ENCODE measurements around the gene ARMC8.

ARMC8 gene

DNA sequence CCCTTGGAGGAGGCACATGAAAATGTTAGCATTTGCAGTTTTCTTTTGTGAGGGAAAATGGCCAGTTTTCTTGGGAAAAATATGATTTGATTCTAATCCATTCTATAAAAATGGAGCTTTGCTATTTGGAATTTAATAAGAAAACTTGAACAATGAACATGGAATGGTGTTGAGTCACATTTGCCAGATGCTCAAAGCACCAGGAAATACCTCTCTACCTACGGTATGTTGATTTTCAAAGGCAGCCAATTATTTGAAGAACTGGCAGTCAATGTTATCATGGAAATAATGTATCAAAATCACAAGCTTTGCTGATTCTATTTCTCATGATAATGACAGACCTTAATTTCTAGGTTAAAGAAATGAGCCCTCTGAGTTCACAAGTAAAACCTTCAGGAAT is 127.7 kb downstream of the ARMC8 start:
- no peak for DNase-seq

DNA sequence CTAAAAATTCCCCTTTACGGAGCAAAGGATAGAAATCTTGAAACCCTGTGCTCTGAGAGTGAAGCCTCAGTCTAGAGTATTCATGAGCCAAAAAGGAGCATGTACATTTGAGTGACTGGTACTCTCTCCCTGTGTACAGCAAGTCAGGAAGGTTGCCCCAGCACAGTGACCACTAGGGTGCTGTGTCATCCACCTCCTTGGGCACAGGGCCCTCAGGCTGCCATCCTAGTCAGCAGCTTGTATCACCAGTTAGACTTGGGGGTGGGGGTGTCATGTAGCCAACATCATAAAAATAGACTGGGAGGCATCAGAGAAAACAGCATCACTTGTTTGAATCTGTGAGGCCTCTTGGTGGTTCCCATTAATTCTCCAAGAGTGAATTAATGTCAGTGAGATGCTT is 130.6 kb downstream of the ARMC8 start:
- DNase-seq = no peak

DNA sequence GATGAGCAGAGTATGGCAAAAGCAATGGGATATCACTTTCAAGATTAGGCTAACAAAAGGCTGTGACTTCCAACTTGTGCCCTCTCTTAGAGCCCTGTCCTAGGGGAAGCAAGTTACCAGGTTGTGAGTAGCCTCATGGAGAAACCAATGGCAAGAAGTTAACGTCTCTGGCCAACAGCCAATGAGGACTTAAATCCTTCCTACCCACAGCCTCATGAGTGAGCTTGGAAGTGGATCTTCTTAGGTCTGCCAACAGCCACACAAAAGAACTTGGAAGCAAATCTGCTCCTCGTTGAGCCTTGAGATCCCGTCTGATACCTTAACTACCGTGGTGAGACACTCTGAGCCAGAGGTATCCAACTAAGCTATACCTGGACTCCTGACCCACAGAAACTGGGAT is 136.9 kb downstream of the ARMC8 start:
- peak; percentile 19 to 87 for DNase-seq

DNA sequence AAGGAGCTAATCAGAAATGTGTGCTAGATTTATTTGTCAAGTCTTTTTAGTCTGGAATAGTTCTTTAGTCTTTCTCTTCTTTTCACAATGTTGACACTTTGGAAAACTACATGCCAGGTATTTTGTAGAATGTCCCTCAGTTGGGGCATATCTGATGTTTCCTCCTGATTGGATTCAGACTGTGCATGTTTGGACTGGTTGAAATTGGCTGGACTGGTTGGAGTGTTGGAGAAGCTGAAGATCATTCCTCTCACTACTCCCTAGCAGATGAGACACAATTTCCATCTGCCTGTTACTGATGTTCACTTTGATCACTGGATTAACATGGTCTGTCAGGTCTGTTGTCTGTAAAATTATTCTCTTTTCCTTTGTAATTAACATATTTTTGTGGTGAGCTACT is 138.9 kb downstream of the ARMC8 start:
- DNase-seq = no peak

DNA sequence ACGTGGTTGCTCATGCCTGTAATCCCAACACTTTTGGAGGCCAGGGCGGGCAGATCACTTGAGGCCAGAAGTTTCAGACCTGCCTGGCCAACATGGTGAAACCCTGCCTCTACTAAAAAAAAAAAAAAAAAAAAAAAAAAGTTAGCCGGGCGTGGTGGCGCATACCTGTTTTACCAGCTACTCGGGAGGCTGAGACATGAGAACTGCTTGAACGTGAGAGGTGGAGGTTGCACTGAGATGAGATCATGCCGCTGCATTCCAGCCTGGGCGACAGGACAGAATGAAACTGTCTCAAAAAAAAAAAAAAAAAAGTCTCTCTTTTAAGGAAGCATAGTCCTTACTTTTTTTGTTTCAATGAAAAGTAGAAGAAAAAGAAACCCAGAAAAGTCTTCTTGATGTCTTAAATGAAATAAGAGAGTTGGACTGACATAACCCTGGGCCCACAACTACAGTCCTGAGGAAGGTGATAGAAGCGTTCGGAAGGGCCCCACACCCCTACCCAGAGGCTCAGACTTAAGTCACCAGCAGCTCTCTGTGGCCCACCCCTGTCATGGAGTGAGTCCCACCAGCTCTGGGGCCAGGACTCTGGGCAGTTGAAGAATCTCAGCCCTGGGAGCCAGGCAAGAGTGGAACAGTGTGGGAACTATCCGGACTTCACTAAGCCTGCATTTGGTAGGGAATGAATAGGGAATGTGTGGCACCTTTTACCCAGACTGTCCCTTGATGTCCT is 139.9 kb downstream of the ARMC8 start:
- DNase-seq = no peak

DNA sequence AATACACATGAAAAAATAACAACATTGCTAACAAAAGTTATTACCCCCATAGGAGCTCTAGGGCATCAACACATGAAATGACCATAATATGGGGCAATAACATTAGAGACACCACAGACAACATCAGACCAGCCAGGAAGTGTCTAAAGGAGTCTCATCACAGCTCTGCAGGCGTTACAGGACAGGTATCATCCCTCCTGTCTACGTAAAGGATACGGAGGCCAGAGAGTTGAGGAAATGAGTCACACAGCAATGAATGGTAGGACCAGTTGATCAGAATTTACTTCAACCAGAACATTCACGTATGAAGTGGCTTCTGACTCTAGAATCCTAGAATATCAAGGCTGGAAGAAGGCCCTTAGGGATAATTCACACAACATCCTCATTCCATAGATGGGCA is 140.7 kb downstream of the ARMC8 start:
- no peak for DNase-seq

DNA sequence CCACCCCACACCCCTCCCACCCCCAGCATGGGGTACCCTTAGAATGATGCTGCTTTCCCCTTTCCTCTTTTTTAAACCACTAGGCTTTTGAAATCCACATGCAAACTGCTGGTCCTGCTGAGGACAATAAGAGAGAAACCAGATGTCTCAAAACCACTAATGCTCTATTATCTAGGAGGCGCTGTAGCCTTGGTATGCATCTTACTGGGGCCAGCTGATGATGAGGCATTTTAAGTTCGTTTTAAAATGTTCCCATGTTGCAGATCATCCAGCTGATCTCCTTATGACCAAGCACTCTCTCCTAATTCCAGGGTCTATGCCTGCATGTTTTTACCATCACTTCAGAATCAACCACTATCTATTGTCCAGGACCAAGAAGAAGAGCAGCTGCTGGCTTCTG is 141.2 kb downstream of the ARMC8 start:
- DNase-seq = no peak

DNA sequence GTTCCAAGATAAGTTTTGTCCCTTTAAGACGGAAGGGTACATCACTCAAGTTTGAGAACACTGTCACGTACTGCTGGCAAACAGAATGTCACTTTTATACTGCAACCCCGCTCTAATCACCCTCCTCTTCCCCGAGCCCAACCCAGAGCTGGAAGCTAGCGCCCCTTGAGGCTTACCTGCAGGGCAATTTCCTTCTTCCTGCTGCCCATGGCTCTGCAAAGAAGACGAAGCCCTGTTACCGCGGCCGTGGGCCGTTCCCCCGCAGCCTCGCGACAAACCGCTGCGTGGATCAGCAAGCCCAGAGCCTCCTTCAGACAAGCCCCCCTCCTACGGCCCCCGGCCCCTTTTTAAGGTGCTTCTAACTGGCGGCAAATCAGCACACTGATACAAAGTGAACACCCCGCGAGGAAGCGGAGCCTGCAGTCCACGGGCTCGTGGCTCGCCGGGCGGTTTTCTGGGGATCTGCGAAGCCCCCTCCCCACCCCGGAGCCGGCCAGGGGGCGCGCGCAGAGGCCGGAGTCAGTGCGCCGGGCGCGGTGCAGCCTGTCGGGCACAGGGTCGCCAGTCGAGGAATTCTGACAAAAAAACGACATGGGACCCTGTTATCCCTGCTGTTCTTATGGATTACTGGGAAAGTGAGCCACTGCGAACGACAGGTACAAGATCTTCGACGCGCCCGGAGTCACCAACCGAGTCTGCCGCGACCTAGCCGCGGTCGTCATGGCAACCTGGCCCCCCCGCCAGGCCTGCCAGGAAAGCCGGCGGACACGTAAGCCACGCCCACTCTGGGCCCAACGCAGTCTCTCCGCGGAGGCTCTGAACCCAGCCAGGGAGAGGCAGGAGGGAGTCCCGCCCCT is 142.3 kb downstream of the ARMC8 start, which contains the start of gene NME9:
Gene NME9 (minus strand): TSS at position 725 of the 857 bp plus-strand sequence. CDS start 516 bp downstream, at position 209.
- peak; percentile 83 to 96 for DNase-seq

DNA sequence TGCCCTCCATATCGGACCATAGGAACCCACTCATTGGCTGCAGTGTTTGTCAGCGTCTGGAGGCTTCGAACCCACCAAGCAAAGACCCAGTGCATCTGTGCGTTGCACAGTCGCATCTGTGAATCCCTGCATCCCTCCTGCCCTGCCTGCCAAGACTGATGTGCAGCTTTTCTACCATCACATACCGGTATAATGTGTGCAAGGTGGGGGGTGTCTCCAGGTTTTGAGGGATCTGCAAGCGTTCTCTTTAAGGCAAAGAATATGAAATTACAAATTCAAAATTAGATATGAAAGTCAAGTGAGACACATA is 142.8 kb downstream of the ARMC8 start:
- no peak for DNase-seq

DNA sequence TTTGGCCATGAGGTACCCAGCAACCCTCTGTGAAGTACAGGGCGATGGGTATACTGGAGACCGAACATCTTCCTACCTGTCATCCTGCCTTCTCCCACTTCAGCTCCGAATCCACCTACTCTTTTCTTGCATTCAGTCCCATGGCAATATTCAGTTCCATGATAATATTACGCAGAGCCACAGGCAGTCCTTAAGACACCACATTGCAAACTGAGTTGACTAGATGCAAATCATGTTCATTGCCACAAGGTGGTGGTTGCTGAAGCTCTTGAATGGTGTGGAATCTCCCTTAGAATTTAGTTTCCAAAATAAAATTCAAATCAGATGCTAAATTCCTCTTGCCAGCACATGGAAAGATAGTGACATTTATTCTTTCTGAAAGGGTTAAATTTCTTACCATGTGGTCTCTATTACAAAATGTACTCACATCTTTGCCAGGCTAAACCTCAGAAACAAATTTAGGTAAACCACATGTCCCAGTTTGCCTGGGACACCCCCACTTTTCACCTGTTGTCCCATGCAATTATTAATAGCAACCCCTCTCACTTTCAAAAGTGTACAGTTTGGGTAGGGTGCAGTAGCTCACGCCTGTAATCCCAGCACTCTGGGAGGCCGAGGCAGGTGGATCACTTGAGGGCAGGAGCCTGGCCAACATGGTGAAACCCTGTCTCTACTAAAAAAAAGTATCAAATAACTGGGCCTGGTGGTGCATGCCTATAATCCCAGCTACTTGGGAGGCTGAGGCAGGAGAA is 144.2 kb downstream of the ARMC8 start:
- no peak for DNase-seq

DNA sequence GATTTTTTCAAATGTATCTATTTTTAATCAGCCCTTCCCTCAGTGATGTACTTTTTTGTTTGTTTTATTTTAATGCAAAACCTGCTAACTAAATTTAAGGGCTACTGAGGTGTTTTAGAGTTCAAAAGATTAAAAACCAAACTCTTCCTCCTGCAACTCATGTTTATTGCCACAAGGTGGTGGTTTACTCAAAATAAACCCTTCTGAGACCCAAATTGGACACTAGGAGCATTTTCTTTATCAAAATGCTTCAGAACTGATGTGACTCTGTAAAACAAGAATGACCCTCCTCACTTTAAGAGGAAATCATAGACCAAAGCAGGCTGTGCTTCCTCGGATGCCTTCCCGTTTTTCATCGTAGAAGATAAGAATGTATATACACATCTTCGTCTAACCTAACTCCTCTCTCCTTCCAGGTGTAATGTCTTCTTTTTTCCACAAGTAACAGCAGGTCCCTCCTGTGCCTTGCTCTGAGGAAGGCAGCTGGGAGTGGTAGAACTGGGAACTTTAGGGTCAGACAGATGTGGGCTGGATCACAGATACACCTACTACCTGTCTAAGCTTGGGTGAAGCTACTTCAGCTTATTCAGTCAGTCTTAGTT is 145.5 kb downstream of the ARMC8 start:
- DNase-seq = peak in 1 of 2 experiments; percentile 53

DNA sequence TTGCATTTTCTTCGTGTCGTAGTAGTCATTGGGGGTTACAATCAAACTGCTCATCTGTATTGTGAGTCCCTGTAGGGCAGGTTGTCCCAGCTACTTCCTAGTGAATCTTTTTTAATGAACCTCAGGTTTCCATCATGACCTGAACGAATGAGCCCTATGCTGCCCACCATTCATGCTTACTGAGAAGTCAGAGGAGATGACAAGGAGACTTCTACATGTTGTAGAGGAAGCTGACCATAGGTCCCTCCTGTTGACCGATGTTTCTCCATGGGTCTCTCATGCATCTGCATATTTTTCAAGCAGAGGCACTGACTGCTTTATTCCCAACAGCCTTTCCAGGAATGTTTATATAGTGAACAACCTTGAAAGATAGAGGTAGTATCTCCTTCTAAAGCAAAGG is 147.5 kb downstream of the ARMC8 start:
- no peak for DNase-seq

DNA sequence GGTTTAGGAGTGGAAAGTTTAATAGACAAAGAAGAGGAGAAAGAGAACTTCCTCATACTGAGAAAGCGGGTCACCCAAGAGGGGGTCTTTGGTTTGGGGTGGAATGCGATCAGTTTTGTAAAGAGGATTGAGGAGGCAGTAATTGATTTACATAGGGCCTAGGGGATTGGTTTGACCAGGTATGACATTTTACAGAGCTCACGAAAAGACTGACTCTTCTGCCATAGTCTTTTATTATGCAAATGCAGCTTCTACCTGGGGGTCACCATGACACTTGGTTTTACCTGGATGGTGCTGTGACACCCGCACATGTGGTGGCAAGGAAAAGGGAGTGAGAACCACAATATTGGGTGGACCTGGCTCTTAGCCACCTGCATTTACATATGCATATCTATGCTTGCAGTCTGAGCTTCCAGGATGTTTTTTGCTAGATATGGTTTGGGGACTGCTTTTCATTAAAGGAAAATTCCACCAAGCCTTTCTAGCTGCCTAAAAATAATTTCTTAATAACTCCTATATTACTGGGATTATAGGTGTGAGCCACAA is 149.4 kb downstream of the ARMC8 start:
- no peak for DNase-seq

DNA sequence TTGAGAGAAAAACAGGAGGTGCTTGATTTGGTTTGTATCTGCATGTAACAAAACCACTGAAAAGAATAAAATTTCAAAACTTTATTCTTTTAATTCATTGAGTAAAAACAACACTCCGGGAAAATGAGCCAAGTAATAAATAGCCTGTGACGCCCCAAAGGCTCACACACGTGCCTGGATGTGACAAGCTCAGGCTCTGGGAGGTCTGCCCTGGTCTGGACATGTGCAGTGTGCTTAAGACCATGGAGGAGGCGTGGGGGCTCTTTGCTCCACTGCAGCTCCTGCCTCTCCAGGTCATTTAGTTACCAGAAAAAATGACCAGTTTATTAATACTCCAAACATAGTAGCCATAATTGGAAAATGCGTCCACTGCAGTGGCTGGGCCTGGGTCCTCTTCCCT is 151.1 kb downstream of the ARMC8 start:
- DNase-seq = no peak

DNA sequence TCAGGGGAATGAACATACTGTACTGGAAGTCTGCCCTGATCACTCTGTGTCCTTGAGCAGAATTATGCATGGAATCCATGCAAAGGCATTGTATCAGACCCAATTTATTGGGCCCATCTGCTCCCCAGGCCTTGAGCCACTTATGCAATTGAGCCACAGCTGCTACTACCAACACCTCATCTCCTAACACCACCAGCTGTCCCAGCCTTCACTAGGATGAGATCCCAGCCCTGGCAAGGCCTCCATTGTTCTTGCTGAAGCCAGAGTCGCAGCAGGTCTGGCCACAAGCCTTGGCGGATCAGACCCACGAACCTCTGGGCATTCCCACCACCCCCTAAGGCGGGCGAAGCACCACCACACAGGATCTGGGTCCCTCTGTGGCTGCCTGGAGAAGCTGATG is 151.7 kb downstream of the ARMC8 start:
- peak; percentile 52 to 88 for DNase-seq

DNA sequence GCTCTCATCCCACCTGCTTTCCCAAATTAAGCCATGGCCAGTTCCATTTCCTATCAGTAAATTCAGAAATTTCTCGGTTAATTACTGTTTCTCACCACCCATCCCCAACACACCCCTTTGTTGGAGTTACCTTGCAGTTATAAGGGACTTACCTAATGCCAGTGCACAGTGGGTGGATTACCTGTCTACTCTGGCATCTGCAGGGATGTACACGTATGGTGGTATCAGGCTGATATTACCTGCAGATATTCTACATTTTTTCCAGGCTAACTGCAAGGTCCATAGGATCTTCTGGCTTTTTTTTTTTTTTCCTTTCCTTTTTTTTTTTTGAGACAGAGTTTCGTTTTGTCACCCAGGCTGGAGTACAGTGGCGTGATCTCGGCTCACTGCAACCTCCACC is 153.4 kb downstream of the ARMC8 start:
- no peak for DNase-seq

DNA sequence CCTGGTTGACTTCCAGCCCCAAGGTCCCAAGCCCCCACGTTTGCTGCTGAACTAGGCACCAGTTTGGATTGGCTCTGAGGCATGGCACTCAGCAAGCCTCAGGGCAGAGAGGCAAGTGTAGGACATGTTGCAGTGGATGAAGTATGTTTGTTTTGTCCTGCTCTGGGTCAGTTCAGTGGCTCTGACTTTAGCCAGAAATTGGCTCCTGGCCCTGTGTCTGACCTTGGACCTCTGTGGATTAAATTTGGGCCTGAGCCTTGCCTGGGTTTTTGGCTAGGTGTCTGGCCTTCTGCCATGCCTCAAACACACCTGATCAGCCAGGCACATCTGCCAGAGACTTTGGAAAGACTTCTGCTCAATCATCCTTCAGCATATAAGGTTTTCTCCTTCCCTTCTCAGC is 157.7 kb downstream of the ARMC8 start:
- DNase-seq = no peak
